HG03565 (cell line): Measurements from ENCODE around the gene KRTAP4-12.
"Not testable (repeated sequence)": the region's sequence is repeated elsewhere in the genome, so short reads cannot be mapped to it uniquely, and the experiment has no call there.

Source experiments
- ATAC-seq: cut with Tn5 transposase; IDR thresholded peaks from one replicate; pipeline ENCODE4 v1.9.1; 2021; ENCODE audit warnings: mild to moderate bottlenecking, moderate library complexity; ENCODE audit not compliant: unreplicated experiment

Gene KRTAP4-12

GRCh38 chr17:41098042-41098441 lies 25.9 kb downstream of the KRTAP4-12 start, which contains the start of gene KRTAP4-8:
TSS of gene KRTAP4-8 (minus strand) at chr17:41098142. CDS start at chr17:41098084, 58 bp downstream.
- ATAC-seq = no peak

DNA sequence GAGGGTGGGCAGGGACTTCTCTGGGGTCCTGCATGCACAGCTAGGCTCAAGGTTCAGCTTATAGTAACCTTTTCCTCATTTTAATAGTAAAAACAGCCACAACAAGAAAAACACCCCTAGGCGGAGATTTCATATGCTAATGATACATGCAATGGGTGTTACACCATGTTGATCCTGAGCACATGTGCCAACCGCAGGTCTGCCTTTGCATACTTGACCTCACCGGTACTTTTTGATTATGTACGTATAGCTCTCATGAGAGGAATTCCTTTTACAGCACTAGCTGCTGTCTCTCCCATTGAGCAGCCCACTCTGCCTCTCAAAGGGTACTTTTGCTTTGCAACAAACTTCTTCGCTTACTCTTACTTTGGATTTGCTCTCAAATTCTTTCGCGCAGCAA lies 27.9 kb downstream of the KRTAP4-12 start:
- no peak for ATAC-seq

DNA sequence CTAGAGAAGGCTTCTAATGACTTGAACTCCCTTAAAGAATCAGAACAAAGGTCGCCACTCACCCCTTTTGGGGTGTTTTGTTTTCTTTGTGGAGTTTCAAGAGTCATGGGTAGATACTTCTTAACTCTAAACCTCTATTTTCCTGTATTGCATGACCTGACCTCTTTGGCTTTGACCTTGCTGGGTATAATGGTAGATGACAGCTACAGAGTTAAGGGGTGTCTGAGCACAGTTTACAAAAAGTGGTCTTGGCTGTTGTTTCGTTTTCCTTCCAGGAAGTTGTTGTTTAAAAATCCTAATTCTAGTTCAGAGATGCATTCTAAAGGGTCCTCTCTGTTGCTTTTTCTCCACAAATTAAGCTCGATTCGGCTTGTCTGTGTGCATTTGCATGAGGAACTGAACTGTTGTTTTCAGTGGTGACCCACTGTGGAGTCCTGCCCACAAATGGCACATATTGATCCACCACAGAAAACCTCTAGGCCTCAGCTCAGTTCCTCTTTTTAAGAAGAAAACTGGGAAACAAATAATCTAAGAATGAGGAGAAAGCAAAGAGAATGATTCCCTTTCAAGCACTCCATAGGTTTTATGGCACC lies 35.1 kb downstream of the KRTAP4-12 start:
- not testable (repeated sequence) for ATAC-seq

DNA sequence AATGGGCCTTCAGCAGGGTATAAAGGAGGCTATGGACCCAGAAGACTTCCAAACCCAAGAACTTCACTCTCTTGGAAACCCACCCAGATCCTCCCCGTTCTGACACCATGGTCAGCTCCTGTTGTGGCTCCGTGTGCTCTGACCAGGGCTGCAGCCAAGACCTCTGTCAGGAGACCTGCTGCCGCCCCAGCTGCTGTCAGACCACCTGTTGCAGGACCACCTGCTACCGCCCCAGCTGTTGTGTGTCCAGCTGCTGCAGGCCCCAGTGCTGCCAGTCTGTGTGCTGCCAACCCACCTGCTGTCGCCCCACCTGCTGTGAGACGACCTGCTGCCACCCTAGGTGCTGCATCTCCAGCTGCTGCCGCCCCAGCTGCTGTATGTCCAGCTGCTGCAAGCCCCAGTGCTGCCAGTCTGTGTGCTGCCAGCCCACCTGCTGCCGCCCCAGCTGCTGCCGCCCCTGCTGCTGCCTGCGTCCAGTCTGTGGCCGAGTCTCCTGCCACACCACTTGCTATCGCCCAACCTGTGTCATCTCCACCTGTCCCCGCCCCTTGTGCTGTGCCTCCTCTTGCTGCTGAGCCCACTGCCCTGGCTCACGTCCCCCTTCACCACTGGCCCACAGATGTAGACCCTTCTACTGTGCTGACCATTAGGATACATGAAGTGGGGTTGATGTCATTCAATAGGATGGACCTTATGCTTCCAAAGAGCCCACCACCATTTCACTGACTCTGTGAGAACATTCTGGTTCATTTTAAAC lies 39.7 kb downstream of the KRTAP4-12 start, which contains the start of gene KRTAP4-7:
Gene KRTAP4-7, plus strand, starts transcription at position 51 of the 757 bp plus-strand sequence. Its CDS starts 57 bp downstream, at position 108.
- not testable (repeated sequence) for ATAC-seq

DNA sequence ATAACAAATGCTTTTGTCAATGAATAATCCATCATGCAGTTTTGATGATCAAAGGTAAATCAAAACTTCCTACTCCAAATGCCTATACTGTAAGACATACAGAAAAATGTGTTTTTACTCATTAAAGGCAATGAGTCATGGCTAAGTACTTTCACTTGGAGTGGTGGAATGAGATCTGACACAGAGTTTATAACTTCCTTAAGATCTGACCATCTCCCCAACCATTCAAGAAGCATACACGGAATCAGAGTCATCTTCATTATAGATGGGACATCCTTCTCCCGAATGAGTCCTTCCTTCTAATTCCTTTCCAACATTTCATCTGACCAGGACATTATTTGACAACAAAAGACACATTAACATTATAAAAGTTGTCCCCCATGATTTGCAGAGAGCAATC lies 40.6 kb downstream of the KRTAP4-12 start:
- not testable (repeated sequence) for ATAC-seq

GRCh38 chr17:41082626-41083025 lies 41.4 kb downstream of the KRTAP4-12 start:
- no peak for ATAC-seq

GRCh38 chr17:41076788-41077187 lies 47.2 kb downstream of the KRTAP4-12 start:
- no peak for ATAC-seq

DNA sequence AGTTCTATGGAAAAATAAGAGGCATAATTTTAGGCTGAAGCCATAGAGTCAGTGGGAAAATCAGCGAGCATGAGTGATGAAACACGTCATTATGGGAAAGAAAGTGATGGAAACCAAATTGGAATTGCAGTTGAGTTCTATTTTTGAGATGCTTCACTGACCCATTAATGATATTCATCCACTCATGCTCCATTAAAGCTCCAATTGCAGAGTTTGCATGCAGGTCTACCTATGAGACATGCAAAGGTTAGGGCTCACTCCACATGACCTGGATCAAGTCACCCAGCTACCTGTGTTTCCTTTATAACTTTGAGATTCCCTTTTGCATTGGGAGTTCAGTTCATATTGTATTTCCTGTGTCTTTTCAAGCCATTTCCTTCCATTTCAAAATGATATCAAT lies 50.3 kb downstream of the KRTAP4-12 start:
- no peak for ATAC-seq
